ENCODE results near the gene MYO15A.

DNA sequence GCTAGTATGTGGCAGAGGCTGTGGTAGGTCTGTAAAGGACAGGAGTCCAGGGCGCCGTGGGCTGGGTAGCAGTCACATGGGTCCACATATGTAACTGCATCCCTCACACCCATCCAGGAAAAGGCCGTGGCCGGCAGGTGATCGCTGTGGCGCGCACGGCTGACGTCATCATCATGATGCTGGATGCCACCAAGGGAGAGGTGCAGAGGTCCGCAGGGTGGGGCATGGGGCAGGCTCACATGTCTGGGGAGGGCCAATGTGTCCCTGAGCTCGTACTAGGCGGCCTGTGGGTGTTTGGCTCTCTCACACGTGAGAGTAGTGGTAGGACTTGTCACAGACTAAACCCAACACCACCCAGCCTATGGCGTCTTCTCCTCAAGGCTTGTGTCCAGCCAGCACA is 9.0 kb upstream of the MYO15A start:
- TF ChIP-seq, protein P1, sequence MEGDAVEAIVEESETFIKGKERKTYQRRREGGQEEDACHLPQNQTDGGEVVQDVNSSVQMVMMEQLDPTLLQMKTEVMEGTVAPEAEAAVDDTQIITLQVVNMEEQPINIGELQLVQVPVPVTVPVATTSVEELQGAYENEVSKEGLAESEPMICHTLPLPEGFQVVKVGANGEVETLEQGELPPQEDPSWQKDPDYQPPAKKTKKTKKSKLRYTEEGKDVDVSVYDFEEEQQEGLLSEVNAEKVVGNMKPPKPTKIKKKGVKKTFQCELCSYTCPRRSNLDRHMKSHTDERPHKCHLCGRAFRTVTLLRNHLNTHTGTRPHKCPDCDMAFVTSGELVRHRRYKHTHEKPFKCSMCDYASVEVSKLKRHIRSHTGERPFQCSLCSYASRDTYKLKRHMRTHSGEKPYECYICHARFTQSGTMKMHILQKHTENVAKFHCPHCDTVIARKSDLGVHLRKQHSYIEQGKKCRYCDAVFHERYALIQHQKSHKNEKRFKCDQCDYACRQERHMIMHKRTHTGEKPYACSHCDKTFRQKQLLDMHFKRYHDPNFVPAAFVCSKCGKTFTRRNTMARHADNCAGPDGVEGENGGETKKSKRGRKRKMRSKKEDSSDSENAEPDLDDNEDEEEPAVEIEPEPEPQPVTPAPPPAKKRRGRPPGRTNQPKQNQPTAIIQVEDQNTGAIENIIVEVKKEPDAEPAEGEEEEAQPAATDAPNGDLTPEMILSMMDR (IDR thresholded peaks at IDR 0.05), result no peak
- TF ChIP-seq POLR2A (IDR thresholded peaks at IDR 0.05), result no peak

Data from adrenal gland (tissue), 5 donors.